Heart left ventricle (tissue), 13 donors: ENCODE data around the gene ITGAX.
"Not testable (repeated sequence)": the region's sequence is repeated elsewhere in the genome, so short reads cannot be mapped to it uniquely, and the experiment has no call there.

Experiments used
- POLR2A ChIP-seq, 2 donors: fragments of 450-650 bp; IDR thresholded peaks; one replicate each; pipeline ENCODE4 v1.6.1; 2017; ENCODE audit warnings: antibody characterized with exemption in 2 of 2, mild to moderate bottlenecking in 2 of 2, moderate library complexity in 2 of 2
- TF ChIP-seq, protein P1 (sequence below), 12 donors: fragments of 200-600 bp; sonication (generic) in 4 of 12; IDR thresholded peaks; one replicate each; pipeline versions ENCODE4 v1.5.0 to v1.8.0; 2018 to 2022; ENCODE audit warnings: antibody characterized with exemption in 12 of 12, mild to moderate bottlenecking in 5 of 12
- donor health status: ischemic (EF 13 %, LVEDD 7.1; RV severe dilation, severe dysfunction).
- donor health status: DM: no; HTN: yes; CAD: no.
- donor health status: DM: no; HTN: no; CAD: no.
- donor health status: ischemic (EF 25% LVEDD 6.9; RV normal size, moderate dysfunction).
- donor health status: ischemic (EF 25% LVEDD 5.7; RV mildly dilated, moderate dysfunction).
- donor health status: ischemic (EF 35%, LVEDD 5.7; RV mildly dilated, moderate dysfunction).
- donor health status: nonischemic (EF 11% LVEDD 7.7; RV severe dilation, severe dysfunction).
- donor health status: DM: yes; HTN: yes; CAD: no.
- donor health status: PGD.
- donor health status: ischemic (EF 29% LVEDD 5.4; RV normal size, mild dysfunction).
- donor health status: nonischemic (EF 23%, LVEDD 6.1; RV moderate dilation, normal function).

GRCh38 chr16:31417036-31417435 lies 62.1 kb downstream of the ITGAX start:
- TF ChIP-seq, protein P1, sequence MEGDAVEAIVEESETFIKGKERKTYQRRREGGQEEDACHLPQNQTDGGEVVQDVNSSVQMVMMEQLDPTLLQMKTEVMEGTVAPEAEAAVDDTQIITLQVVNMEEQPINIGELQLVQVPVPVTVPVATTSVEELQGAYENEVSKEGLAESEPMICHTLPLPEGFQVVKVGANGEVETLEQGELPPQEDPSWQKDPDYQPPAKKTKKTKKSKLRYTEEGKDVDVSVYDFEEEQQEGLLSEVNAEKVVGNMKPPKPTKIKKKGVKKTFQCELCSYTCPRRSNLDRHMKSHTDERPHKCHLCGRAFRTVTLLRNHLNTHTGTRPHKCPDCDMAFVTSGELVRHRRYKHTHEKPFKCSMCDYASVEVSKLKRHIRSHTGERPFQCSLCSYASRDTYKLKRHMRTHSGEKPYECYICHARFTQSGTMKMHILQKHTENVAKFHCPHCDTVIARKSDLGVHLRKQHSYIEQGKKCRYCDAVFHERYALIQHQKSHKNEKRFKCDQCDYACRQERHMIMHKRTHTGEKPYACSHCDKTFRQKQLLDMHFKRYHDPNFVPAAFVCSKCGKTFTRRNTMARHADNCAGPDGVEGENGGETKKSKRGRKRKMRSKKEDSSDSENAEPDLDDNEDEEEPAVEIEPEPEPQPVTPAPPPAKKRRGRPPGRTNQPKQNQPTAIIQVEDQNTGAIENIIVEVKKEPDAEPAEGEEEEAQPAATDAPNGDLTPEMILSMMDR (IDR thresholded peaks at IDR 0.05): not testable (repeated sequence)
- TF ChIP-seq POLR2A (IDR thresholded peaks at IDR 0.05): not testable (repeated sequence)
